Inferior parietal cortex (tissue), 1 donor: ENCODE results near the gene CAMK2N2.

Experiments used
- DNase-seq: peaks from one replicate; pipeline ENCODE4 v3.0.0-alpha.2; 2016; ENCODE audit errors: extremely low spot score

The CAMK2N2 gene

DNA sequence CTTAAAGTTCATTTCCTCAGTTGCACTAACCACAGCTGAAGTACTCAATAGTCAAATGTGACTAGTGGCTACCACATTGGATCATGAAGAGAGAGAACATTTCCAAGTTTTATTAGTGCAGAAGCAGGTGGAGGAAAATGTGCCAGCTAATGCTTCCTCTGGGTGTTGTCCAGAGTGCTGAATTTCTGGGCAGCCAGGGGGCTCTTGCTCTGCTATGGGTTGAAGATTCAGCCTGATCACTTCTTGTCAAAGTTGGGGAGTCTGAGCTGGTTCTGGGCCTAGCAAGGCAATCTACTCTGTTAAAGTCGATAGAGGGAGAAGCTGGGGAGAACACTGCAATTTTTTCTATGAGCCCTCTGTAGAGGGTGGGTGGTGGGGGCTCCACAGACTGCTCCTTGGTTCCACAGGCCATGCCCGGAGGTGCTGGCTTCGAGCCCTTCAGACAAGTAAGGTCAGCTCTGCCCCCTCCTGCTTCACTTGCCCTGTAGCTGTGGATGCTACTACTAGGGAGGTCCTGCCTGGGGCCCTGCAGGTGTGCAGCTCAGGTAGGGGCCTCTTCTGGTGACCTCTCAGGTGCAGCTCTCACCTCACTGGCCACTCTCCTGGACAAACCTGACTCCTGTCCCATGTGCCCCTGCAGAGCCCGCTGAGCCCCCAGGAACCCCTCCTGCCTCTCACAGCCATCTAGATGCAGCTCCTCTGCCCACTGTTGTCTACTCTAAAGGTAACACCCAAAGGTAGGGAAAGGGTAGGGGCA, 20.8 kb downstream of the CAMK2N2 start:
- no peak for DNase-seq

DNA sequence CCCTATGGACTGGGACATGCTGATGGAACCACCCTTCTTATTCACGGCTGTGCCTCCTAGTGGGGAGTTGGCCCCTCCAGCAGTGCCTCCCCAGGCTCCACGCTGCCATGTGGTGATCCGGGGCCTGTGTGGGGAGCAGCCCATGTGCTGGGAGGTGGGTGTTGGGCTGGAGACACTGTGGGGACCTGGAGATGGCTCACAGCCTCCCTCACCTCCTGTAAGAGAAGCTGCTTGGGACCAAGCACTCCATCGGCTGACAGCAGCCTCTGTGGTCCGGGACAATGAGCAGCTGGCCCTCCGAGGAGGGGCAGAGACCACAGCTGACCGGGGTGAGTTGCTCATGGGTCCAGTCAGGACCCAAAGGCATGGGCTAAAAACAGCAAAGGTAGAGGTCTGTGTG, 21.6 kb downstream of the CAMK2N2 start:
- no peak for DNase-seq

- DNase-seq, result no peak
Measured at GRCh38 chr3:184239221-184239620, 22.1 kb downstream of the CAMK2N2 start.

- no peak for DNase-seq
Measured at GRCh38 chr3:184238246-184238818, 23.0 kb downstream of the CAMK2N2 start.

- DNase-seq, result no peak
Measured at GRCh38 chr3:184237807-184238206, 23.5 kb downstream of the CAMK2N2 start.

DNA sequence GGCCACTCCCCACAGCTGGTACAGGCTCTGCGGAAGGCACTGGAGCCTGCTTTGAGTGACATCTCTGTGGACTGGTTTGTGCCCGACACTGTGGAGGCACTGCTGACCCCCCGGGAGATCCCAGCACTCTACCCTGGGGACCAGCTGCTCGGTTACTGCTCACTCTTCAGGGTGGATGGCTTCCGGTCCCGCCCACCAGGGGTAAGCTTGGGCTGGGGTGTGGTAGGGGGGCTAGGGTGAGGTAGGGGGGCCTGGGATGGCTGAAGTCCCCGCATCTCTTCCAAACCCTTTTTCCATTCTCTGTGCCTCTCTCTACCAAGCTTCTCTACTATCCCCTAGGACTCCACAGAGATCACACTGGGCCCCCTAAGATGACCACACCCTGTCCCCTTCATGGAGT, 24.1 kb downstream of the CAMK2N2 start:
- DNase-seq, result no peak

DNA sequence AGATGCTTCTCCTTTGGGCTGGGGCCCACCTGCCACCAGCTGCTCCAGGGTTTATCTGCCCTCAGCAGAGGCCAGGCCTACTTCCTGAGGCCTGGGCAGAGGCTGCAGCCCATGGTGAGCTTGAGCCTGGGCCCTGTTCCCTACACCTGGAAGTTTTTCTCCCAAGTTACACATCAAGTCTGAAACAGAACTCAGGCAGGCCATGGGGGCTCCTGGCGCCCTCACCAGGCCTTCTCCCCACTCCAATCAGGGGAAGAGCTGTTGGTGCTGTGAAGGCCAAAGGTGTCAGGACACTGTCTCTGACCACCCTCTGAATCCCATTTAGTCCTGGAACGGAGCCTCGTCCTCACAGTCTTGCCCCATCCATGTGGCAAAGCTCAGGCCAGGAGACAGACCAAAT, 24.7 kb downstream of the CAMK2N2 start:
- DNase-seq, result no peak

DNA sequence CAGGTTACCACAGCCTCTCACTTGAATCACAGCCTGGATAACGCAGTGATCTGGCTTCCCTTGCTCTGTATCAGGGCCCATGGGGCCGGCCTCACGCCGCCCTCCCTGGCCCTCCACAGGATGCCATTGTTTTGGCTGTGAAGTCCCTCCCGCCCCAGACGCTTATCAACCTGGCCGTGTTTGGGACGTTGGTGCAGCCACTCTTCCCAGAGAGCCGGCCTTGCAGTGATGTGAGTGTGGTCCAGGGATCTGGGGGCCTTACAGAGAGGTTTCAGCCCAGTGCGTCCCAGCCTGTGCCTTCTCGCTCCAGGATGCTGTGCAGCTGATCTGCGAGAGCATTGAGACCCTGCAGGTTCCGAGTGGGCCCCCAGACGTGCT, 25.3 kb downstream of the CAMK2N2 start:
- DNase-seq, result no peak

GRCh38 chr3:184235381-184236032, 25.8 kb downstream of the CAMK2N2 start:
- no peak for DNase-seq

GRCh38 chr3:184234671-184235380, 26.5 kb downstream of the CAMK2N2 start:
- no peak for DNase-seq

DNA sequence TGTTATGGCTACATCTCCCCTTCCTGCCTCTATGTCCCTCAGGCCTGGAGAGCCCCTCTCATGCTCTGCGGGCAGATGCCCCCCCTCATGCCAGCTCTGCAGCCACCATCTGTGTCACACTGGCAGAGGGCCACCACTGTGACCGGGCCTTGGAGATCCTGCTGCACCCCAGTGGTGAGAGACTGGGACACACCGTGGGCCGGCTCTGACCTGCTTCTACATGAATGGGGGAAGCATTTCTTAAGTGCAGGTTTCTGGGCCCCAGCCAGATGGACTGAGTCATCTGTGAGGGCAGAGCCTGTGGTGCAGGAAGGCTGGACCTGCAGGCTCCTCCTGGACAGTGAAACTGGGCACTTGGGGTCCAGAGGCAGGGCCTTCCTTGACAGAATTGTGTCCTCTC, 27.1 kb downstream of the CAMK2N2 start:
- DNase-seq, result peak; percentile 43

DNA sequence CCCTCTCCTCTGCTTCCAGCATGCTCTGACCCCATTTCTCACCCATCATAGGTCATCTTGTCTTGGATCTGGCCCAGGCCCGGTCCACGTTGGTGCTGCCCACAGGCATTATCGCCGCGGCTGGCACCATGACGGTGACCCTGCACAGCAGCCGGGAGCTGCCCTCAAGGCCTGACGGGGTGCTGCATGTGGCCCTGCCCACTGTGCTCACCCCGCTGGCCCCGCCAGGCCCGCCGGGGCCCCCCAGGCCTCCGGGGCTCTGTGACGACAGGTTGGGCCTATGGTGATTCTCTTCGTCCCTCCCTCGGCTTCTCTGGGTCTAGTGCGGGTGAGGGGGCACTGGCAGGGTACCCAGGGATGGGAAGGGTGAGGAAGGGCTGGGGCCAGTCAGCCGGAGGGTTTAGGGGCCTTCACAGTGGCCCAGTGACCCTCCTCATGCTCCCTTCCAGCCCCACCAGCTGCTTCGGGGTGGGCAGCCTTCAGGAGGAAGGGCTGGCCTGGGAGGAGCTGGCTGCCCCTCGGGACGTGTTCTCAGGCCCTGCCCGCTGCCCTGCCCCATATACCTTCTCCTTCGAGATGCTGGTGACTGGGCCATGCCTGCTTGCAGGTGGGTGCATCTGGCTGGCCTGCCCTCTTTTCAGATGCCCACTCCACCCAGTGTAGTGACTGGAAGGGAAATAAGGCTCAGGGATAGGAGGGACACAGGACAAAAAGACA, 28.1 kb downstream of the CAMK2N2 start:
- no peak for DNase-seq

- DNase-seq, result no peak
Measured at GRCh38 chr3:184231671-184232070, 29.7 kb downstream of the CAMK2N2 start.

DNA sequence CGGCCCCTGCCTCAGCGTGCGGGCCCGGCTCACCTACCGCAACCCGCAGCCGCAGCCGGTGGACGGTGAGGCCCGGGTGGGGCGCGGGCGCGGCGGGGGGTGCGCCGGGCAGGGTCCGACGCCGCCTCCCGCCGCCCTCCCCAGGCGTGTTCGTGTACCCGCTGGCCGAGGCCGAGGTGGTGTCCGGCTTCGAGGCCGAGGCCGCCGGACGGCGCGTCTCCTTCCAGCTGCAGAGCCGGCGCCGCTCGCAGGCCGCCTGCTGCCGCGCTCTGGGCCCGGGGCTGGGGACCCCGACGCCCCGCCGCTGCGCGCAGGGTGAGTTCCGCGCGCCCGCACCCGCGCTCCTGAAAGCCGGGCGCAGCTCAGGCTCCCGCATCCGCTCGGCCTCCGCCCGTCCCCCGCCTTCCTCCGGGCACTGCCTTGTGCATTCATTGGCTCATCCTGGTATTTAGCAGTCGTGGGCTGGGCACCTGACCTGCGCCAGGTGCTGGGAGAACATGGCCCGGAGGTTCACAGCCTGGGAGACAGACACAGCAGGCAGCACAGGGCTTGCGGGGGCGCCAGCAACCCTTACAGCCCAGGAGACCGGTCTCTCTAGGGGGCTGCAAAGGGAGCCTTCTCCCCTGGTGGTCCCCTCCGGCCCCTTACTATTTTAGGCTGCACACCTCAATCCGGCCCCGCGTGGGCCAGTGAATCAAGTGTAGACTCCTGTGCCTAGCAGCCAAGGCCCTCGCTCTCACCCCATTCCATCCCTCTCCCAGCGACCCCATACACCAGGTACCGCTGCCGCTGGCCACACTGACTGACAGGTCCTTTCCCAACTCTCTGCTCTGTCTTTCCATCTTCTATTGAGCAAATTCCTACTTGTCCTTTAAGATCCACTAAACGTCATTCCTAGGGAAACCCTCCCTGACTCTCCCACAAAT, 30.5 kb downstream of the CAMK2N2 start:
- DNase-seq, result no peak

- no peak for DNase-seq
Measured at GRCh38 chr3:184230081-184230602, 31.2 kb downstream of the CAMK2N2 start.

- peak; percentile 32 for DNase-seq
Measured at GRCh38 chr3:184229394-184230080, 31.8 kb downstream of the CAMK2N2 start, which contains the start of gene VWA5B2. Gene VWA5B2 (plus strand): TSS chr3:184229585. CDS start chr3:184230529, 944 bp downstream.

GRCh38 chr3:184228376-184229137, 32.8 kb downstream of the CAMK2N2 start:
- peak; percentile 8 for DNase-seq

- DNase-seq, result peak; percentile 32
Measured at GRCh38 chr3:184227481-184227935, 33.8 kb downstream of the CAMK2N2 start.

GRCh38 chr3:184223946-184224345, 37.4 kb downstream of the CAMK2N2 start:
- no peak for DNase-seq
